SK-N-SH (cell line): ENCODE results near the gene DCAF5. TPM values are rescaled to one million over a fixed set of nuclear protein-coding genes. Genes with fewer than 3 reads are reported as not detected.

ENCODE experiments used
- CTCF ChIA-PET: fragments of 300-600, 350-600 bp; formaldehyde crosslinking; extraction: SDS; loops from one replicate; lab custom pipeline; 2021; lab: Yijun Ruan, JAX
- POLR2A ChIA-PET: fragments of 350-600 bp; sonication (Branson Sonifier 250); formaldehyde crosslinking; extraction: SDS; loops from one replicate; lab custom pipeline; 2020; ENCODE audit warnings: antibody characterized with exemption, inconsistent platforms; lab: Yijun Ruan, JAX
- DNase-seq: peaks from one replicate; pipeline ENCODE4 v3.0.0; 2012
- H2AFZ ChIP-seq: fragments of 200-600 bp; sonication (generic); 2 replicates; pipeline ENCODE4 v1.8.1; 2016; ENCODE audit warnings: antibody characterized with exemption, mild to moderate bottlenecking, low read depth
- H3F3A ChIP-seq: fragments of 200-600 bp; sonication (generic); replicated peaks from 2 replicates; pipeline ENCODE3; 2016; ENCODE audit warnings: antibody characterized with exemption, mild to moderate bottlenecking; ENCODE audit not compliant: insufficient read depth
- H3K27ac ChIP-seq, 2 experiments: fragments of 200-500 bp in 1 of 2; fragments of 200-600 bp in 1 of 2; sonication (Bioruptor generic) in 1 of 2; sonication (generic), shearing (Covaris generic) in 1 of 2; 2 replicates each; pipeline versions ENCODE4 v1.5.1 to v1.6.1; 2014 to 2016; ENCODE audit warnings: low read depth in 2 of 2, inconsistent platforms in 1 of 2, low read length in 1 of 2, mild to moderate bottlenecking in 1 of 2, mixed read lengths in 1 of 2
- H3K27me3 ChIP-seq: fragments of 200-600 bp; sonication (generic), shearing (Covaris generic); 2 replicates; pipeline ENCODE4 v1.6.1; 2016; ENCODE audit warnings: mixed run types; ENCODE audit not compliant: insufficient read depth
- H3K36me3 ChIP-seq, 2 experiments: fragments of 200-500 bp in 1 of 2; fragments of 200-600 bp in 1 of 2; sonication (Bioruptor generic) in 1 of 2; sonication (generic) in 1 of 2; replicated peaks in 1 of 2; 2 replicates each; pipeline versions ENCODE3 to v1.5.1; 2014 to 2016; ENCODE audit warnings: low read length in 1 of 2, mild to moderate bottlenecking in 1 of 2; ENCODE audit not compliant: insufficient read depth in 2 of 2, control insufficient read depth in 1 of 2
- H3K4me1 ChIP-seq, 2 experiments: fragments of 200-500 bp in 1 of 2; fragments of 200-600 bp in 1 of 2; sonication (Bioruptor generic) in 1 of 2; sonication (generic), shearing (Covaris generic) in 1 of 2; 2 replicates each; pipeline versions ENCODE4 v1.5.1 to v1.6.1; 2014 to 2016; ENCODE audit warnings: low read depth in 1 of 2, low read length in 1 of 2, mixed run types in 1 of 2; ENCODE audit not compliant: insufficient read depth in 2 of 2, control insufficient read depth in 1 of 2
- H3K4me2 ChIP-seq: fragments of 200-600 bp; sonication (generic), shearing (Covaris generic); 2 replicates; pipeline ENCODE4 v1.6.1; 2017; ENCODE audit warnings: mixed run types
- H3K4me3 ChIP-seq, 2 experiments: fragments of 200-500 bp in 1 of 2; fragments of 200-600 bp in 1 of 2; sonication (Bioruptor generic) in 1 of 2; sonication (generic), shearing (Covaris generic) in 1 of 2; 2 replicates each; pipeline versions ENCODE4 v1.5.1 to v1.8.1; 2014 to 2016; ENCODE audit warnings: low read depth in 2 of 2, inconsistent platforms in 1 of 2, low read length in 1 of 2, mild to moderate bottlenecking in 1 of 2, mixed read lengths in 1 of 2, moderate library complexity in 1 of 2
- H3K79me2 ChIP-seq: fragments of 200-600 bp; sonication (generic); 2 replicates; pipeline ENCODE4 v1.8.1; 2017; ENCODE audit warnings: mild to moderate bottlenecking; ENCODE audit not compliant: insufficient read depth
- H3K9ac ChIP-seq: fragments of 200-600 bp; sonication (generic); 2 replicates; pipeline ENCODE4 v1.6.1; 2017; ENCODE audit warnings: mixed run types
- H3K9me2 ChIP-seq: fragments of 200-600 bp; sonication (generic); 2 replicates; pipeline ENCODE4 v1.6.1; 2017; ENCODE audit warnings: mixed run types
- H3K9me3 ChIP-seq: fragments of 200-600 bp; sonication (generic); 2 replicates; pipeline ENCODE4 v1.6.1; 2017; ENCODE audit warnings: mixed run types, mild to moderate bottlenecking, moderate library complexity
- H4K20me1 ChIP-seq: fragments of 200-600 bp; sonication (generic); 2 replicates; pipeline ENCODE4 v1.6.1; 2017; ENCODE audit warnings: mild to moderate bottlenecking, mixed run types; ENCODE audit not compliant: insufficient read depth
- EP300 ChIP-seq, 2 experiments: IDR thresholded peaks; 2 replicates each; pipeline versions ENCODE4 v1.4.0 to v1.6.1; 2012; ENCODE audit warnings: borderline replicate concordance in 1 of 2, low read depth in 1 of 2, low read length in 1 of 2
- EZH2phosphoT487 ChIP-seq: fragments of 200-600 bp; sonication (generic); IDR thresholded peaks from 2 replicates; pipeline ENCODE4 v1.6.1; 2017; ENCODE audit warnings: low read depth, mixed run types, mild to moderate bottlenecking, antibody characterized with exemption, moderate library complexity, borderline replicate concordance
- FOXM1 ChIP-seq: IDR thresholded peaks from 2 replicates; pipeline ENCODE4 v1.4.0; 2012; ENCODE audit warnings: low read depth, mild to moderate bottlenecking
- GATA2 ChIP-seq: sonication (generic); formaldehyde crosslinking; IDR thresholded peaks from 2 replicates; pipeline ENCODE4 v1.5.0; 2020; ENCODE audit warnings: mild to moderate bottlenecking, missing genetic modification reagents
- MEF2A ChIP-seq: IDR thresholded peaks from 2 replicates; pipeline ENCODE4 v1.4.0; 2012; ENCODE audit warnings: low read depth, borderline replicate concordance
- NRF1 ChIP-seq: IDR thresholded peaks from 2 replicates; pipeline ENCODE4 v1.6.1; 2012; ENCODE audit warnings: low read depth, mild to moderate bottlenecking, low read length
- RAD21 ChIP-seq: IDR thresholded peaks from 2 replicates; pipeline ENCODE4 v1.6.1; 2012; ENCODE audit warnings: mild to moderate bottlenecking, low read length
- RCOR1 ChIP-seq: fragments of 150-350 bp; IDR thresholded peaks from 2 replicates; pipeline ENCODE4 v1.6.1; 2017; ENCODE audit warnings: antibody characterized with exemption, low read length
- REST ChIP-seq: IDR thresholded peaks from 2 replicates; pipeline ENCODE4 v1.6.1; 2012; ENCODE audit warnings: mild to moderate bottlenecking, low read depth, low read length, moderate library complexity
- SMC3 ChIP-seq: IDR thresholded peaks from 2 replicates; pipeline ENCODE4 v1.6.1; 2012; ENCODE audit warnings: low read depth, low read length, improper control_type of control experiment
- TCF12 ChIP-seq: IDR thresholded peaks from 2 replicates; pipeline ENCODE4 v1.4.0; 2012
- USF2 ChIP-seq: fragments of 150-350 bp; IDR thresholded peaks from 2 replicates; pipeline ENCODE4 v1.6.1; 2017; ENCODE audit warnings: antibody characterized with exemption, low read length, low read depth, borderline replicate concordance
- YY1 ChIP-seq: IDR thresholded peaks from 2 replicates; pipeline ENCODE4 v1.4.0; 2012; ENCODE audit warnings: low read depth, mild to moderate bottlenecking
- WGBS: methylation state at CpG from one replicate; pipeline ENCODE4 v1.1.6; 2017; ENCODE audit warnings: low lambda C conversion rate; 5-methylcytosine and 5-hydroxymethylcytosine counted together
- polyA plus RNA-seq, 3 experiments: library from polyadenylated mRNA; depleted of rRNA; stranded (reverse); fragments of >200 nt; gene quantifications; 2 replicates each; pipeline ENCODE4 v1.2.3, GENCODE V29; 2012
- TF ChIP-seq, protein P1 (sequence below): IDR thresholded peaks from 2 replicates; pipeline ENCODE4 v1.4.0; 2012; ENCODE audit warnings: low read depth, borderline replicate concordance

The DCAF5 gene
- polyA plus RNA-seq, 1 of the 3 experiments (the other 2 are of a cell fraction): 26.7 TPM

- no peaks in the 10 kb centered on the region for H3K79me2 ChIP-seq
- H3K9me3 ChIP-seq: no peaks in the 10 kb centered on the region
- no peak overlapping the region for H3K4me3 ChIP-seq
- no peaks in the 10 kb centered on the region for H4K20me1 ChIP-seq
- WGBS: 80% methylated on average over 10 of the region's 10 CpGs
- H3K4me2 ChIP-seq: no peak overlapping the region
- H2AFZ ChIP-seq: no peak overlapping the region
- DNase-seq: no peak
- CTCF ChIA-PET: no interaction called here
- H3K9ac ChIP-seq: no peak overlapping the region
- H3K4me1 ChIP-seq: peaks cover 12 to 20% of the 10 kb centered on the region in 2 experiments; a peak in 3 of 4 replicates
- no peaks in the 10 kb centered on the region for H3K9me2 ChIP-seq
- H3K36me3 ChIP-seq: no peaks in the 10 kb centered on the region
- TF ChIP-seq, protein P1, sequence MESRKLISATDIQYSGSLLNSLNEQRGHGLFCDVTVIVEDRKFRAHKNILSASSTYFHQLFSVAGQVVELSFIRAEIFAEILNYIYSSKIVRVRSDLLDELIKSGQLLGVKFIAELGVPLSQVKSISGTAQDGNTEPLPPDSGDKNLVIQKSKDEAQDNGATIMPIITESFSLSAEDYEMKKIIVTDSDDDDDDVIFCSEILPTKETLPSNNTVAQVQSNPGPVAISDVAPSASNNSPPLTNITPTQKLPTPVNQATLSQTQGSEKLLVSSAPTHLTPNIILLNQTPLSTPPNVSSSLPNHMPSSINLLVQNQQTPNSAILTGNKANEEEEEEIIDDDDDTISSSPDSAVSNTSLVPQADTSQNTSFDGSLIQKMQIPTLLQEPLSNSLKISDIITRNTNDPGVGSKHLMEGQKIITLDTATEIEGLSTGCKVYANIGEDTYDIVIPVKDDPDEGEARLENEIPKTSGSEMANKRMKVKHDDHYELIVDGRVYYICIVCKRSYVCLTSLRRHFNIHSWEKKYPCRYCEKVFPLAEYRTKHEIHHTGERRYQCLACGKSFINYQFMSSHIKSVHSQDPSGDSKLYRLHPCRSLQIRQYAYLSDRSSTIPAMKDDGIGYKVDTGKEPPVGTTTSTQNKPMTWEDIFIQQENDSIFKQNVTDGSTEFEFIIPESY: no peak
- TF ChIP-seq RCOR1: no peak
- H3K27ac ChIP-seq: no peak overlapping the region
- H3K27me3 ChIP-seq: no peaks in the 10 kb centered on the region
- H3F3A ChIP-seq: peaks cover 18% of the 10 kb centered on the region
- POLR2A ChIA-PET: no interaction called here
These were observed 149.3 kb downstream of the DCAF5 start for GRCh38 chr14:69003626-69004025.

- Histone ChIP-seq H3K4me3 (no peak overlapping the region), H4K20me1 (no peaks in the 10 kb centered on the region), H3K9me3 (no peaks in the 10 kb centered on the region), H3K9ac (no peak overlapping the region), H3F3A (peaks cover 14% of the 10 kb centered on the region), H3K27ac (no peak overlapping the region), H3K4me2 (no peak overlapping the region), H3K27me3 (no peaks in the 10 kb centered on the region), H3K79me2 (no peaks in the 10 kb centered on the region), H3K4me1 (peaks cover 12 to 20% of the 10 kb centered on the region in 2 experiments; a peak in 3 of 4 replicates), H2AFZ (no peak overlapping the region), H3K9me2 (no peaks in the 10 kb centered on the region), H3K36me3 (no peaks in the 10 kb centered on the region)
- WGBS: 92% methylated on average over 3 of the region's 3 CpGs
- no peak for DNase-seq
- CTCF ChIA-PET: interaction anchor here (0.9 to 1.5 kb wide), 5 partner anchors 15 to 139 kb away, joined by 3 to 4 read pairs (median 3); no protein-coding TSS in a partner anchor
- POLR2A ChIA-PET: no interaction called here
- TF ChIP-seq USF2 (no peak), RAD21 (peak; percentile 45), NRF1 (no peak), EZH2phosphoT487 (no peak), SMC3 (peak; percentile 29), GATA2 (CRISPR knock-in tag) (no peak)
These were observed 150.8 kb downstream of the DCAF5 start for GRCh38 chr14:69002069-69002468.

- peaks cover 10% of the 10 kb centered on the region for H3F3A ChIP-seq
- POLR2A ChIA-PET: no interaction called here
- WGBS: 97% methylated on average over 2 of the region's 2 CpGs
- no peak for TF ChIP-seq SMC3
- no peak for TF ChIP-seq YY1
- no peak for TF ChIP-seq MEF2A
- TF ChIP-seq EP300 (IDR thresholded peaks at IDR 0.05; ENCODE audit: borderline replicate concordance in 1 of 2, low read depth in 1 of 2, low read length in 1 of 2): no peak
- no peak for TF ChIP-seq REST
- TF ChIP-seq TCF12: no peak
- no peak for TF ChIP-seq GATA2 (CRISPR knock-in tag)
- TF ChIP-seq NRF1: no peak
- no peak for TF ChIP-seq FOXM1
These were observed 151.5 kb downstream of the DCAF5 start for GRCh38 chr14:69001375-69001774.

More at GRCh38 chr14:69001375-69001774, 151.5 kb downstream of the DCAF5 start:
- H3K9me3 ChIP-seq: no peaks in the 10 kb centered on the region
- H2AFZ ChIP-seq: no peak overlapping the region
- H3K27ac ChIP-seq: no peak overlapping the region
- H3K79me2 ChIP-seq: no peaks in the 10 kb centered on the region
- H3K9ac ChIP-seq: no peak overlapping the region
- H3K4me1 ChIP-seq: peaks cover 12 to 19% of the 10 kb centered on the region in 2 experiments; a peak in 3 of 4 replicates
- H4K20me1 ChIP-seq: no peaks in the 10 kb centered on the region
- H3K4me3 ChIP-seq: no peak overlapping the region
- no peak for DNase-seq
- no peak overlapping the region for H3K4me2 ChIP-seq
- no peaks in the 10 kb centered on the region for H3K27me3 ChIP-seq
- CTCF ChIA-PET: interaction anchor here (0.8 to 1.5 kb wide), 3 partner anchors 9 to 138 kb away, joined by 3 to 4 read pairs (median 3); no protein-coding TSS in a partner anchor
- H3K9me2 ChIP-seq: no peaks in the 10 kb centered on the region
- no peaks in the 10 kb centered on the region for H3K36me3 ChIP-seq
